Measurements from ENCODE around the gene SBNO1.
A peak's percentile ranks its signal among the peaks of the same experiment; 100 is the strongest.
"Not testable (repeated sequence)": the region's sequence is repeated elsewhere in the genome, so short reads cannot be mapped to it uniquely, and the experiment has no call there.

SBNO1 gene

DNA sequence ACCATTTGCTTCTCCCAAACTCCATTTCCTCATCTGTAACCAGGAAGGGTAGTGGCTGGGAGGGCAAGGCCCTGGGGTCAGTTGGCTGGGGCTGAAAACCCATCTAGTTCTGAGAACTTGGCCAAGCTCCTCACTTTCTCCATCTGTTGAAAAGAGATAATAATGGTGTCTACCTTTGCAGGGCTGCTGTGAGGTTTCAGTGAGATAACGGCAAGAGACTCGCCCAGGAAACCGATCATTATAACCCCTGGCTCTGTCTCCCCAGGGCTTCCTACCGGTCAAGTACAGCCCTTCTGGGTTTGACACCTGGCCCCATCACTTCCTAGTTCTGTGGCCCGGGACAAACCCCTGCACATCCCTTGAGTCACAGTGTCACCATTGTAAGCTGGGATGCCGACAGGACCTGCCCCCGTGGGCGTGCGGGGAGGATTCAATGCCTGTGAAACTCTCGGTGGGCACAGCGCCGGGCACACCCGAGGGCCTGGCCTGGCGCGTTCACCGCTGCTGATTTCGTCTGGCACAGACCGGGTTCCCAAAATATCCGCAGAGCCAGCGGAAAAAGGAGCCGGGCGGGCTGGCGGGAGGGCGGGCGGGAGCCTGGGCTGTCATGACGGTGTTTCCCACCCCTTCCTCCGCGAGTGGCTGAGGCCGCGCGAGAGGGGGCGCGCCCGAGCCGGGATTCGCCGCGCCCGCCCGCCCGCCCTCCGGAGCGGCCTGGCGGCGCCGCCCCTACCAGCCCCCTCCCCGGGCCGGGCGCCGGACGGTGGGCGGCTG lies 23.7 kb upstream of the SBNO1 start:
- DNase-seq: peak; percentile 71

DNA sequence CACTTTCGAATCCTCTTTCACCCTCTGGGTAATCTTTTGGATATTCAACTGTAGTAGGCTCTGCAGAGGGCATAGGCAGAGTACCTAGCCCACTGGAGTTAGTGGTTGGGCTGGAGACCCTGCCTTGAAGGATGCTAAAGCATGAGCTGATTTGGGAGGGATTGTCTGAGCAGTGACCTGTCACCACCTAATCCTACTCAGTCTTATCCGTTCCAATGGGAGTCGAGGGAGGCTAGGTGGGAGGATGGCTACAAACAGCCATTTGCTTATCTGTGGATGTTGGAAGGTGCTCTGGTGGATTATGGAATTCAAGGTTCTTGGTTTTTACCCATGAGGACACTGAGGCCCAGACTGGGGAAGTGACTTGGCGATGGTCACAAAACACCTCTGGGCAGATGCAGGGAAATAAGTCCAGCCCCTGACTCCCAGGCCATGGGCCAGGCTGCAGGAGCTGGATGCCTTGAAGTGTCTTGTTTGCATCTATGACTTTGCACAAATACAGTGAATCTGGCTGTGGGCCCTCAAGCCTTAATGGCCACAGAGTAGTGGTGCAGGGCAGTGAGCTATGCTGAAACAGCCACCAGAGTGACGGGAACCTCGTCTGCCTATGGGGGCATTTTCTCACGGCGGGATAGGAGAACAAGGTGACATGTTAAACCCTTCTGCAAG lies 23.0 kb upstream of the SBNO1 start:
- no peak for DNase-seq

DNA sequence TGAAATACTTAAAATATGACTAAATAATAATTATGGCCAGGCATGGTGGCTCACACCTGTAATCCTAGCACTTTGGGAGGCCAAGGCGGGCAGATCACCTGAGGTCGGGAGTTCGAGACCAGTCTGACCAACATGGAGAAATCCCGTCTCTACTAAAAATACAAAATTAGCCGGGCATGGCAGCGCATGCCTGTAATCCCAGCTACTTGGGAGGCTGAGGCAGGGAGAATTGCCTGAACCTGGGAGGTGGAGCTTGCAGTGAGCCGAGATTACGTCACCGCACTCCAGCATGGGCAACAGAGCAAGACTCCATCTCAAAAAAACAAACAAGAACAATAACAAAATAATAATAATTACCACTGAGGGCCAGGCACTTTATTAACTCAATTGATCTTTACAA lies 20.9 kb upstream of the SBNO1 start:
- not testable (repeated sequence) for DNase-seq

DNA sequence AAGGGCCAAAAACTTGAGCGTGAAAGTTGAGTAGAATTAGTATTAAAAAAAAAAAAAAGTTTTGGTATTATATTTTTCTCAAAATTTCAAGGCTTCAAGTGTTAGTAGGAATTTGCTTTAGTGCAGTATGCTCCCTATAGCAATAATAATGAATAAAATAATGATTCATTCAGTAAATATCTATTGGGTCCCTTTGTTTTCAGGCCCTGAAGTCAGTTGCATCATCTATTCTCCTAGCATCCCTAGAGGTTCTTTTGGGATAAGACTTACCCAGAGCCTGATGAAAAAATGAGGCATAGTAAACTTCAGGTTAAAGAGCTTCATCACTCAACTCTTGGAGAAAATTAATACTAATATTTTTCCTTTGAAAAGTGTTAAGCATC lies 20.3 kb upstream of the SBNO1 start:
- DNase-seq: peak; percentile 80

DNA sequence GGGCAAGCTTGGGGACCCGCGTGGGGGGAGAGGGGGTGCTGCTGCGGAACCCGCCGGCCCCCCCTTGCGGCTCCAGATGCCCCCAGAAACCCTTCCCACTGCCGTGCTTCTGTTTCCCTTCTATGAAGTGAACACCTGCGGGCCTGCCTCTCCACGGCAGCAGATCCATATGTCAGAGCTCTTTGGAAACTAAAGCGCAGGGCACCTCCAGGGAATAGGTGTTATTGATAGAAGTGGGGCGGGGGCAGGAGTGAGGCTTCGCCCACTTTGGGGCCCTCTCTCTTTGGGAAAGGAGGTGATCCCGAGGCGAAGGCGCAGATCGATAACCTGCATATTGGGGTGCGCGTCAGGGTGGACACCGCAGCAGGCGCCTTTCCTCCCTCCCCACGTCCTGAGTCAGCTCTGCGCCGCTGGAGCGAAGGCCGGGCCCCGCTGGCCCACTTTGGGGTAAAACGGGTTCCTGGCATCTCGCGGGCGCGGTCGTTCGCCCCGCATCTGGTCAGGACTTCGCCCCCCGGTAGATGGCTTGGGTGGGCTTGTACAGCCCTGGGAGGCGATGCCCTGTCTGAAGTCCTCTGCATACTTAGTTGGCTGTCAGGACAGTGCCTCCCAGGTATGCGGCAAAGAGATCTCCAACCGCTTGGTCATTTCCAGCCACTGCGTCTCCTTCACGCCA lies 19.8 kb upstream of the SBNO1 start:
- DNase-seq: no peak

DNA sequence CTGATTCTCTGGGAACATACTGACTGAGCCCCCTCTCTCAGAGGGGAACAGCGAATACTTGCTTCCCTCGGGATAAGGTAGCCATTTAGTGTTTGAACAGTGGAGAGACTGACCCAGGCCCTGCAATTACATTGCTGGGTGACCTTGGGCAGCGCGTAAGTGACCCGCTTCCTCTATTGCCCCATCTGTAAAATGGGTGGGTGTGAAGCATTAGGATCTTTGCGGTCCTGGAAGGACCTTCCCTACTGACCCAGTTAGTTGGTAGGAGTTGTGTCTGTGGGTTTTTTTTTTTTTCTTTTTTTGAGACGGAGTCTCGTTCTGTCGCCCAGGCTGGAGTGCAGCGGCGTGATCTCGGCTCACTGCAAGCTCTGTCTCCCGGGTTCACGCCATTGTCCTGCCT lies 18.0 kb upstream of the SBNO1 start:
- no peak for DNase-seq

DNA sequence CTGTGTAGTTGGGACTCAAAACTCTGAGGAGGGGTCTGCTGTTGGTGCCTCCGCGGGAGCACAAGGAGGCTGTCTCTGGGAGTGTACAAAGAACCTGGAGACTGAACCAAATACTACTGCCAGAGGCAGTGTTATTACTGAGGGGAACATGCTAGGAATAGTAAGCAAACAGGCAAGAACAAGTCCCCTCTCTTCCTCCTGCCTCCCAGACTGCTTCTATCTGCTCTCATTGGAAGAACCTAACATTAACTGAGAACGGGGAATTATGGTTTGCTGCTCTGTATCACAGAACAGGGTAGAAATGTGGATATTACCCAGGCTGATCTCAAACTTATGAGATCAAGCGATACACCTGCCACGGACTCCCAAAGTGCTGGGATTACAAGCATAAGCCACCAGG lies 14.7 kb upstream of the SBNO1 start:
- DNase-seq: no peak

DNA sequence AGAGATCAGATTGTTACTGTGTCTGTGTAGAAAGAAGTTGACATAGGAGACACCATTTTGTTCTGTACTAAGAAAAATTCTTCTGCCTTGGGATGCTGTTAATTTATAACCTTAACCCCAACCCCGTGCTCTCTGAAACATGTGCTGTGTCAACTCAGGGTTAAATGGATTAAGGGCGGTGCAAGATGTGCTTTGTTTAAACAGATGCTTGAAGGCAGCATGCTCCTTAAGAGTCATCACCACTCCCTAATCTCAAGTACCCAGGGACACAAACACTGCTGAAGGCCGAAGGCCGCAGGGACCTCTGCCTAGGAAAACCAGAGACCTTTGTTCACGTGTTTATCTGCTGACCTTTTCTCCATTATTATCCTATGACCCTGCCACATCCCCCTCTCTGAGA lies 7.8 kb upstream of the SBNO1 start:
- DNase-seq: not testable (repeated sequence)

DNA sequence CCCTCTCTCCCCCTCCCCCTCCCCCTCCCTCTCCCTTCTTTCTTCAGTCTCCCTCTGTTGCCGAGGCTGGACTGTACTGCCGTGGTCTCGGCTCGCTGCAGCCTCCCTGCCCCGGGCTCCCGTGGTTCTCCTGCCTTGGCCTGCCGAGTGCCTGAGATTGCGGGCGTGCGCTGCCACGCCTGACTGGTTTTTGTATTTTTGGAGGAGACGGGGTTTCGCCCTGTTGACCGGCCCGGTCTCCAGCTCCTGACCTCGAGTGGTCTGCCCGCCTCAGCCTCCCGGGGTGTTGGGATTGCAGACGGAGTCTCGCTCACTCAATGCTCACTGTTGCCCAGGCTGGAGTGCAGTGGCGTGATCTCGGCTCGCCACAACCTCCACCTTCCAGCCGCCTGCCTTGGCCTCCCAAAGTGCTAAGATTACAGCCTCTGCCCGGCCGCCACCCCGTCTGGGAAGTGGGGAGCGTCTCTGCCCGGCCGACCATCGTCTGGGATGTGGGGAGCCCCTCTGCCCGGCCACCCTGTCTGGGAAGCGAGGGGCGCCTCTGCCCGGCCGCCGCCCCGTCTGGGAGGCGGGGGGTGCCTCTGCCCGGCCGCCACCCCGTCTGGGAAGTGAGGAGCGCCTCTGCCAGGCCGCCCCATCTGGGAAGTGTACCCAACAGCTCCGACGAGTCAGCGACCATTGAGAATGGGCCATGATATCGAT lies 7.2 kb upstream of the SBNO1 start:
- not testable (repeated sequence) for DNase-seq

DNA sequence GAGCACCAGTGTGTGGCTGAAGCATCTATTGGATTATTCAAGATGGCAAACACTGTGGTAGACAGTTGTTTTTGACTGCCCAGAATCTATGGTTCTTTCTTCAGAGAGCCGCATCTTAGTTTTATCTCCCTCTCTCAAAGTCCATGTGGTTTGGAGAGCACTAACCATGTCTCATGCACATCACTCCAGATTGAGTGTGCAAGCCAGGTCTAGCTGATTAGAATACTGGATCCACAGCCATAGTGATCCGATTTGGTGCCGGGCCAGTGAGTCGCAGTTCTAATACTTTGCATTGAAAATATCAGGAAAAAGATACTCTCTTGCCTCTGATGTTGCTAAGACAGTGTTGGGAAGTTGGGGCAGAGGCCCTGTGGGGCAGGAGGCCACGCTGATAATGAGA lies 4.6 kb upstream of the SBNO1 start:
- DNase-seq: no peak

DNA sequence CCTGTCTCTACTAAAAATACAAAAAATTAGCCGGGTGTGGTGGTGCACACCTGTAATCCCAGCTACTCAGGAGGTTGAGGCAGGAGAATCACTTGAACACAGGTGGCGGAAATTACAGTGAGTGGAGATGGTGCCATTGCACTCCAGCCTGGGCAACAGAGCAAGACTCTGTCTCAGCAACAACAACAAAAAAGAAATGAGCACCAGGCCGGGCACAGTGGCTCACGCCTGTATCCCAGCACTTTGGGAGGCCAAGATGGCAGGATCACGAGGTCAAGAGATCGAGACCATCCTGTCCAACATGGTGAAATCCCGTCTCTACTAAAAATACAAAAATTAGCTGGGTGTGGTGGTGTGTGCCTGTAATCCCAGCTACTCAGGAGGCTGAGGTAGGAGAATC lies 3.8 kb upstream of the SBNO1 start:
- DNase-seq: not testable (repeated sequence)

DNA sequence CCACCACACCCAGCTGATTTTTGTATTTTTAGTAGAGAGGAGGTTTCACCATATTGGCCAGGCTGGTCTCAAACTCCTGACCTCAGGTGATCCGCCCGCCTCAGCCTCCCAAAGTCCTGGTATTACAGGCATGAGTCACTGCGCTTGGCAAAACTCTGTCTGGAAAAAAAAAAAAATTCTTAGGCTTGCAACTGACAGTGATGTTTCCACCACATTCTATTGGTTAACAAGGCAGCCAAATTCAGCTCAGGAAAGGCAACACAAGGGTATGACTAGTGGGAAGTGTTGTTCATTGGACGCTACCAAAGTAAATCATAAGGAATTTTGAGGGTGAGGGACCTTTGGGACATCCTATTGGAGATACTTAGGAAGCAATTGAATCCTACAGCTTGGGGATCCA lies 2.9 kb upstream of the SBNO1 start:
- no peak for DNase-seq

DNA sequence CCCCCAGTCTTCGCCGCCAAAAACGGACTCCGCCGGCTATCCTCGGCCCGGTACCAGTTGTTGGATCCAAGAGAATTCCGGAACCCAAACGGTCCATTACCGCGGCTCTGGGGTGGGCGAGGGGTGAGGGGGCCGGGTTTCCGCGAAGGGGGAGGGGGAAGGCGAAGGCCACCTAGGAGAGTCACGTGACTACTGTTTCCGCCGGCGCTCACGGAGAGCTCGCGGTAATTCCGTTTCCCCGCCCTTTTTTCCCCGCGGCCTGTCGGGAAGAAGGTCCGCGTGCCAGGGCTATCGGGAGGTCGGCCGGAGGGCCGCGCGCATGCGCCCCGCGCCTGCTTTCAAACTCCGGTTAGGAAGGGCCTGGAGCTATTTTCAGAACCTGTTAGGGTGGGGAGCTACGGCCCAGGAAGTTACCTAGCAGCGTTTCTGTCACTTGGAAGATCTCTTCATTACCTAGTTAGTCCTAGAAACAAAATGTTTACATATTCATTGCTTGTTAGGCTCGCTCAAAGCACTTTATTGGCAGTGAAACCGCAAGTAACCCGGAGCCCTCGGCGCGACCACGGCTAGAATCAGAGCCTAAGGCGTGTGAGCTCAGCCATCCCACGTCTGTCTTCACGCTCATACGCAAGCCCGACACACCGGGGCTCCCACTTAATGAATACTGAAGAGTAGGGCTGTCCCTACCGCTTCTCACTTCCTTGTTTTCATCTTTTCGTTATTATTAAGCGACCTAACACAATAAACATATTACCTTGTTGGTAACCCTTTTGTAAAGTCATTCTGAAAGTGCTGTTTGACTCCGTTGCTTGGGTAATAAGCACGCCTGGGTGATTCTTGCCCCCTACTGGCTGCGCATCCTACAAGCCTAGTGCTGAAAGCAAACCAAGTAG lies 624 bp upstream of the SBNO1 start:
- peak; percentile 99 for DNase-seq

DNA sequence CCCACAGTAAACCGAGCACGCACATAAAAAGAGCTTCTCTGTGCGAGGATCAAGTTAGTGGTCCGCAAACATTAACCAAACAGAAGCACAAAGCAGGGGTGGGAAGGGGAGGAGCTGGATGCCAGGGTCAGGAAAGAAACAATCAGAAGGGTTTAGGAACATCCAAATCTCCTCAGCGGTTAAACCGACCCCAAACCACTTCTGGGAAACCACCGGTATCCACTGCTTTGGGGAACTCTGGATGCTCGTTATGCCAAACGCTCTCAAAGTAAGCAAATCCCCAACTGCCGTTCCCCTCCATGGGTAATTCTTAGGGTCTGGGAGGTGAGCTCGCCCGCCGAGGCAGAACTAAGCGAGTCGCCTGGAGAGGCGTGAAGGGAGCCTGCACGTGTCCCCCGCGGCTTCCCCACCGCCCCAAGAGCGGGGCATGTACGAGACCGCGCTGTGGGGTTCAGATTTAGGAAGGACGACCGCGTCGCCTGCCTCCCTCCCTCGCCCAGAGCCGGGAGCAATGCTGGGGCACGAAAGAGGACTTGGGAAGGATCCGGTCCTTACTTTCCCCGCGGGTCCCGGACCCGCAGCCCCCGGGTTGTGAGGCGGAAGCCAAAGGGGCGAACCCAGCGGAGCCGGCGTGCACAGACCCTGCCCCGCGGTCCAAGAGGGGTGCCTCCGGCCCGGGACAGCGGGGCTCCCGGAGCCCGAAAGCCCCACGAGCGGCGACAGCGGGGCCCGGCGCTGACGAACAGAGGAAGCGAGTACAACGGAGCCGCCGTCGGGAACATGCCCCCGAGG lies 711 bp downstream of the SBNO1 start:
- DNase-seq: no peak

DNA sequence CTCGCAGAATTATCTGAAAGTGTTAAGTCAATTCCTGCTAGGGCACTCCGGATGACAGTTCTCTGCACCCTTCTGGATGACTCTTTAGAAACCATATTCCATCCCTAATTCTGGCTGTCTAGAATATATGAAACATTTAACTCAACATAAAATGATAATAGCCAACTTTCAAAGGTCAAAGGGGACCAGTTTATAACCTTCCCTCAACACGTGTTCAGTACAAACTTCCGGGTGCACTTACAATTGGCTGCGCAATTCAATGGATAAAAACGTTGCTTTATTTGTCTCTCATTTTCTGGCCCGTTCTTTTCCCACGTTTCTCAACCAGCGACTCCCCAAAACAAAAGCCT lies 1.3 kb downstream of the SBNO1 start:
- peak; percentile 27 for DNase-seq

DNA sequence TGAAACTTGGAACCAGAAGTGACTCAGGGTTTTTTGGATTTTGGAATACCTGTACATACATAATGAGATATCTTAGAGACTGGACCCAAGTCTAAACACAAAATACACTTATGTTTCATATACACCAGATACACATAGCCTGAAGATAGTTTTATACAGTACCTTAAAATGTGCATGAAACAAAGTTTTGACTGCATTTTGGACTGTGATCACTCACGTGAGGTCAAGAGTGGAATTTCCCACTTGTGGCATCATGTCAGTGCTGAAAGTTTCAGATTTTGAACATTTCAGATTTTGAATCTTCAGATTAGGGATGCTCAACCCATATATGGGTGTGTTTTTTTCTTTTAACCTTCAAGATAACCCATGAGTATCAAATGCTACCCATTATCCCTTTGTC lies 6.6 kb downstream of the SBNO1 start:
- no peak for DNase-seq

DNA sequence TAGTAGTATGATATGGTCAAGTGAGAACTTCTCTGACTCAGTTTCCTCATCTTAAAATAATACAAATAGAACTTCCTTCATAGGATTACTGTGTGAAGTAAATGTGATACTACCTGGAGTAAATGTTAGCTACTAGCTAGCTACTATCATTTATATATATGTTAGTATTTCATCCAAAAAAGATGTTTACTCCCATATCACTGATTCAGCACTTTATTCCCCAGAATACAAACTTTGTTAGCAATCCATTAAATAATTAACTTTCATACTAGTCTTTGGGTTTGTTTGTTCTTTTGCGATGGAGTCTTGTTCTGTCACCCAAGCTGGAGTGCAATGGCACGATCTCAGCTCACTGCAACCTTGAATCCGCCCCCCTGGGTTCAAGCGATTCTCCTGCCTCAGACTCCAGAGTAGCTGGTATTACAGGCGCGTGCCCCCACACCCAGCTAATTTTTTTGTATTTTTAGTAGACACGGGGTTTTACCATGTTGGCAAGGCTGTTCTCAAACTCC lies 8.4 kb downstream of the SBNO1 start:
- no peak for DNase-seq

DNA sequence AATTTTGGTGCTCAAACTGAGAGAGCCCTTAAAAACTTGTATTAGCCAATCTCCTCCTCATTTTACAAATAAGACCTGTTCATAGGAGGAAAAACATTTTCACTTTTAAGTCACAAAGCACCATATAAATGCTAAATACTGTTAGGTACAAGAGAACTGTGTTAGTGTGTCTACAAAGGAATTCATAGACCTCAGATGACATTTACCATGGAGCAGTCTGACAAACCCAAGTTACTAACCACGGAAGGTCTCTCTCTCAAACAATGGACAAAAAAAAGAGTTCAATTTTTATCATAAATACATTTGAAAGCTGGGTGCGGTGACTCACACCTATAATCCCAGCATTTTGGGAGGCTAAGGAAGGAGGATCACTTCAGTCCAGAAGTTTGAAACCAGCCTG lies 10.0 kb downstream of the SBNO1 start:
- no peak for DNase-seq

DNA sequence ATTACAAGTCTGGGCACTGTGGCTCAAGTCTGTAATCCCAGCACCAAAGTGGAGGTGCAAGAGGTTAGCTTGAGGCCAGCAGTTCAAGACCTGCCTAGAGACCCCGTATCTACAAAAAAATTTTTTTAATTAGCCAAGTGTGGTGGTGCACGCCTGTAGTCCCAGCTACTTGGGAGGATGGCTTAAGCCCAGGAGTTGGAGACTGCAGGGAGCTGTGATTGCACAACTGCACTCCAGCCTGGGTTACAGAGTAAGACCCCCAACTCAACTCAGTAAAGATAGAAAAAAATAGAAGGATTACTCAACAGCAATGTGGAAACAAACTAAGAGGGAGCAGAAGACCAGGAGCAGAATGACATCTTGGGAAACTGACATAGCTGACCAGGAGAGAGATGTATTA lies 13.3 kb downstream of the SBNO1 start:
- no peak for DNase-seq

DNA sequence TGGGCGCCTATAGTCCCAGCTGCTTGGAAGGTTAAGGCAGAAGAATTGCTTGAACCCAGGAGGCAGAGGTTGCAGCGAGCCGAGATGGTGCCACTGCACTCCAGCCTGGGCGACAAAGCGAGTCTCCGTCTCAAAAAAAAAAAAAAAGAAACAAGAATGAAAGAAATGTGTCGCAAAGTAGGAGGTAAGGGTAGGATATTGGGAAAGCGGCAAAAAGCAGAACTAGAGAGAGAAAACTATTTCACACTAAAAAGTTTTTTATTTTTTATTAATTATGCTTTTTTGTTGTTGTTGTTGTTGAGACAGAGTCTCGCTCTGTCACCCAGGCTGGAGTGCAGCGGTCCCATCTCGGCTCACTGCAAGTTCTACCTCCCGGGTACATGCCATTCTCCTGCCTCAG lies 17.7 kb downstream of the SBNO1 start:
- no peak for DNase-seq

DNA sequence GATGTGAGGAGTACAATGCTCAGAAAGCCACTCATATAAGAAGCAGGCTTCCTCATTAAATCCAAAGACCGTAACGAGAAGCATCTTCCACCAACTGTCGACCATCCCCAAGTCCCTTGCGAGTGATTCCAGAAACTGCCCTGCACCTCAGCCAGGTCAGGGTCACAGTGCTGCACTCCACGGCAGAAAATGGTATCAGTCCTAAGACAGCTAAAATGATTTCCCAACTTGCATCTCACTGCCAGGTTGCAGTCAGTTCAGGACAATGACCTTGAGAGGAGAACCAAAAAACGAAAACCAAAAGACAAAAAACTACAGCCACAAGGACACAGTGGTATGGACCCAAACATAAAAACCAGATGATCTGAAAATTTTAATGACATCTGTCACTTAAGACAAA lies 20.6 kb downstream of the SBNO1 start:
- DNase-seq: no peak

DNA sequence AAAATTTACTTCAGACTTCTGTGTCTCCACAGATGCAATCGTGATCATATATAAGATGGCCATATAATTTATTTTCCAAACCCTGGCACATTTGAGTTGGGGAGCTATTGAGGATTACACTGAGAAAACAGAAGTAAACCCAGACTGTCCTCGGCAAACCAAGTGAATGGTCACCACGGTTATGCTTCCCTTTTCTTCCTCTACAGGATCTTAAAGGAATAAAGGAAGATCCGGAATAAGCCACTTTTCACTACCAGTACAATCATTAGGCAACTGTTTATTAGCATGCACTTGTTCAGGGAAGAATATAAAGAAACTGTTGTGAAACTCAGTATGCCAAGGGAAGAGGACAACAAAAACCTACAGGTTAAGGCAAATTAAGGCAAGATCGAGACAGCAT lies 27.6 kb downstream of the SBNO1 start:
- no peak for DNase-seq

All from HCEC 1CT (cell line).